Testis (tissue), 2 donors: ENCODE results near the gene GARIN3.

Source experiments
- POLR2A ChIP-seq: fragments of 450-650 bp; IDR thresholded peaks from one replicate; pipeline ENCODE4 v1.6.1; 2017; ENCODE audit warnings: antibody characterized with exemption, mild to moderate bottlenecking, moderate library complexity
- TF ChIP-seq, protein P1 (sequence below), 3 experiments: fragments of 450-650 bp in 2 of 3; fragments of 200-600 bp in 1 of 3; sonication (generic) in 1 of 3; IDR thresholded peaks; one replicate each; pipeline ENCODE4 v1.5.1; 2016 to 2019; ENCODE audit warnings: antibody characterized with exemption in 3 of 3, mild to moderate bottlenecking in 2 of 3, moderate library complexity in 1 of 3

- TF ChIP-seq, protein P1, sequence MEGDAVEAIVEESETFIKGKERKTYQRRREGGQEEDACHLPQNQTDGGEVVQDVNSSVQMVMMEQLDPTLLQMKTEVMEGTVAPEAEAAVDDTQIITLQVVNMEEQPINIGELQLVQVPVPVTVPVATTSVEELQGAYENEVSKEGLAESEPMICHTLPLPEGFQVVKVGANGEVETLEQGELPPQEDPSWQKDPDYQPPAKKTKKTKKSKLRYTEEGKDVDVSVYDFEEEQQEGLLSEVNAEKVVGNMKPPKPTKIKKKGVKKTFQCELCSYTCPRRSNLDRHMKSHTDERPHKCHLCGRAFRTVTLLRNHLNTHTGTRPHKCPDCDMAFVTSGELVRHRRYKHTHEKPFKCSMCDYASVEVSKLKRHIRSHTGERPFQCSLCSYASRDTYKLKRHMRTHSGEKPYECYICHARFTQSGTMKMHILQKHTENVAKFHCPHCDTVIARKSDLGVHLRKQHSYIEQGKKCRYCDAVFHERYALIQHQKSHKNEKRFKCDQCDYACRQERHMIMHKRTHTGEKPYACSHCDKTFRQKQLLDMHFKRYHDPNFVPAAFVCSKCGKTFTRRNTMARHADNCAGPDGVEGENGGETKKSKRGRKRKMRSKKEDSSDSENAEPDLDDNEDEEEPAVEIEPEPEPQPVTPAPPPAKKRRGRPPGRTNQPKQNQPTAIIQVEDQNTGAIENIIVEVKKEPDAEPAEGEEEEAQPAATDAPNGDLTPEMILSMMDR (IDR thresholded peaks at IDR 0.05) = no peak
- no peak for TF ChIP-seq POLR2A
These were observed 803 bp downstream of the GARIN3 start for GRCh38 chr5:157165261-157165660.
